HCT116 (cell line): ENCODE measurements around the gene APBB1IP.

Experiments
- ATF3 ChIP-seq: IDR thresholded peaks from 2 replicates; pipeline ENCODE4 v1.6.1; 2012
- CBX3 ChIP-seq: IDR thresholded peaks from 2 replicates; pipeline ENCODE4 v1.6.1; 2012; ENCODE audit warnings: low read depth
- CEBPB ChIP-seq: IDR thresholded peaks from 2 replicates; pipeline ENCODE4 v1.6.1; 2012; ENCODE audit warnings: low read depth
- CTCF ChIP-seq, 3 experiments: fragments of 200-600 bp in 1 of 3; sonication (generic) in 1 of 3; IDR thresholded peaks in 2 of 3; conservative IDR thresholded peaks in 1 of 3; 2 replicates each; pipeline ENCODE4 v1.5.1; 2012 to 2017; ENCODE audit warnings: low read depth in 2 of 3, low read length in 2 of 3, antibody characterized with exemption in 1 of 3, borderline replicate concordance in 1 of 3, control low read depth in 1 of 3, mild to moderate bottlenecking in 1 of 3, mixed read lengths in 1 of 3, mixed run types in 1 of 3, moderate library complexity in 1 of 3; ENCODE audit not compliant: insufficient read depth in 1 of 3
- EZH2 ChIP-seq: fragments of 200-600 bp; sonication (generic); IDR thresholded peaks from 2 replicates; pipeline ENCODE4 v1.6.1; 2017; ENCODE audit warnings: antibody characterized with exemption, mixed run types
- FOSL1 ChIP-seq: IDR thresholded peaks from 2 replicates; pipeline ENCODE4 v1.6.1; 2012; ENCODE audit warnings: low read depth
- POLR2A ChIP-seq: IDR thresholded peaks from 2 replicates; pipeline ENCODE4 v1.7.0; 2011; ENCODE audit warnings: borderline replicate concordance; ENCODE audit not compliant: insufficient read depth, insufficient read length; ENCODE audit errors: extremely low read depth
- POLR2AphosphoS5 ChIP-seq: IDR thresholded peaks from 2 replicates; pipeline ENCODE4 v1.6.1; 2011; ENCODE audit warnings: mild to moderate bottlenecking, low read depth, low read length, moderate library complexity
- SIN3A ChIP-seq: IDR thresholded peaks from 2 replicates; pipeline ENCODE4 v1.6.1; 2012; ENCODE audit warnings: low read depth
- TCF7L2 ChIP-seq: IDR thresholded peaks from 2 replicates; pipeline ENCODE4 v1.7.0; 2011; ENCODE audit warnings: borderline replicate concordance, inconsistent platforms; ENCODE audit not compliant: insufficient read depth, insufficient read length; ENCODE audit errors: extremely low read depth
- ZFX ChIP-seq: fragments of 450-650 bp; IDR thresholded peaks from 2 replicates; pipeline ENCODE4 v1.6.1; 2017
- ZNF274 ChIP-seq: fragments of 200-500 bp; sonication (Bioruptor generic); IDR thresholded peaks from 2 replicates; pipeline ENCODE4 v1.6.1; 2014; ENCODE audit warnings: mild to moderate bottlenecking, low read depth, low read length, inconsistent platforms
- TF ChIP-seq, protein P1 (sequence below): IDR thresholded peaks from 2 replicates; pipeline ENCODE4 v1.6.1; 2012
- TF ChIP-seq, protein P2 (sequence below): IDR thresholded peaks from 2 replicates; pipeline ENCODE4 v1.6.1; 2011; ENCODE audit warnings: mild to moderate bottlenecking, low read length, moderate library complexity; ENCODE audit not compliant: insufficient replicate concordance; ENCODE audit errors: extremely low read depth

- TF ChIP-seq CTCF (IDR thresholded peaks at IDR 0.05 in 2 of 3, conservative IDR thresholded peaks at IDR 0.05 in 1 of 3; ENCODE audit: borderline replicate concordance in 1 of 3, insufficient read depth in 1 of 3, low read depth in 2 of 3, low read length in 2 of 3) (no peak), EZH2 (no peak), ZFX (no peak), FOSL1 (no peak), CBX3 (no peak), SIN3A (no peak), POLR2A (no peak), POLR2AphosphoS5 (no peak), ZNF274 (no peak), TCF7L2 (no peak), ATF3 (no peak), CEBPB (no peak)
- TF ChIP-seq, protein P1, sequence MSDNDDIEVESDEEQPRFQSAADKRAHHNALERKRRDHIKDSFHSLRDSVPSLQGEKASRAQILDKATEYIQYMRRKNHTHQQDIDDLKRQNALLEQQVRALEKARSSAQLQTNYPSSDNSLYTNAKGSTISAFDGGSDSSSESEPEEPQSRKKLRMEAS = no peak
- TF ChIP-seq, protein P2, sequence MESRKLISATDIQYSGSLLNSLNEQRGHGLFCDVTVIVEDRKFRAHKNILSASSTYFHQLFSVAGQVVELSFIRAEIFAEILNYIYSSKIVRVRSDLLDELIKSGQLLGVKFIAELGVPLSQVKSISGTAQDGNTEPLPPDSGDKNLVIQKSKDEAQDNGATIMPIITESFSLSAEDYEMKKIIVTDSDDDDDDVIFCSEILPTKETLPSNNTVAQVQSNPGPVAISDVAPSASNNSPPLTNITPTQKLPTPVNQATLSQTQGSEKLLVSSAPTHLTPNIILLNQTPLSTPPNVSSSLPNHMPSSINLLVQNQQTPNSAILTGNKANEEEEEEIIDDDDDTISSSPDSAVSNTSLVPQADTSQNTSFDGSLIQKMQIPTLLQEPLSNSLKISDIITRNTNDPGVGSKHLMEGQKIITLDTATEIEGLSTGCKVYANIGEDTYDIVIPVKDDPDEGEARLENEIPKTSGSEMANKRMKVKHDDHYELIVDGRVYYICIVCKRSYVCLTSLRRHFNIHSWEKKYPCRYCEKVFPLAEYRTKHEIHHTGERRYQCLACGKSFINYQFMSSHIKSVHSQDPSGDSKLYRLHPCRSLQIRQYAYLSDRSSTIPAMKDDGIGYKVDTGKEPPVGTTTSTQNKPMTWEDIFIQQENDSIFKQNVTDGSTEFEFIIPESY = no peak
Observed at GRCh38 chr10:26441491-26442214, 3.5 kb downstream of the APBB1IP start.
